GM21619 (cell line): ENCODE measurements around the gene KCNC4.

Source experiments
- ATAC-seq: cut with Tn5 transposase; IDR thresholded peaks from one replicate; pipeline ENCODE4 v1.9.1; 2021; ENCODE audit not compliant: unreplicated experiment

KCNC4 gene

GRCh38 chr1:110209715-110210603, at the start of gene KCNC4:
KCNC4 (plus strand) TSS chr1:110210314; CDS start chr1:110211500, 1,186 bp downstream.
- ATAC-seq: peak; percentile 78

- no peak for ATAC-seq
These were observed 49.5 kb upstream of the KCNC4 start for GRCh38 chr1:110160538-110161100.

- ATAC-seq: no peak
These were observed 48.9 kb upstream of the KCNC4 start for GRCh38 chr1:110161165-110161564.

GRCh38 chr1:110161849-110162248, 48.3 kb upstream of the KCNC4 start:
- no peak for ATAC-seq

- no peak for ATAC-seq
These were observed 46.5 kb upstream of the KCNC4 start for GRCh38 chr1:110163591-110163990.

- no peak for ATAC-seq
These were observed 45.3 kb upstream of the KCNC4 start for GRCh38 chr1:110164725-110165350.

- ATAC-seq: no peak
These were observed 44.3 kb upstream of the KCNC4 start for GRCh38 chr1:110165761-110166231.

GRCh38 chr1:110166861-110167260, 43.3 kb upstream of the KCNC4 start:
- ATAC-seq: no peak

GRCh38 chr1:110170766-110171733, 39.1 kb upstream of the KCNC4 start:
- no peak for ATAC-seq

GRCh38 chr1:110172001-110172400, 38.1 kb upstream of the KCNC4 start:
- no peak for ATAC-seq

GRCh38 chr1:110173466-110174105, 36.5 kb upstream of the KCNC4 start:
- ATAC-seq: no peak

GRCh38 chr1:110174961-110175360, 35.2 kb upstream of the KCNC4 start:
- ATAC-seq: no peak

GRCh38 chr1:110176299-110176956, 33.7 kb upstream of the KCNC4 start:
- no peak for ATAC-seq

GRCh38 chr1:110177775-110178174, 32.3 kb upstream of the KCNC4 start:
- ATAC-seq: no peak

GRCh38 chr1:110183642-110184167, 26.4 kb upstream of the KCNC4 start:
- no peak for ATAC-seq

GRCh38 chr1:110184446-110184845, 25.7 kb upstream of the KCNC4 start:
- no peak for ATAC-seq

GRCh38 chr1:110185181-110185580, 24.9 kb upstream of the KCNC4 start:
- ATAC-seq: no peak

- ATAC-seq: no peak
These were observed 23.6 kb upstream of the KCNC4 start for GRCh38 chr1:110186558-110186957.

GRCh38 chr1:110187139-110187890, 22.8 kb upstream of the KCNC4 start:
- ATAC-seq: no peak
